ENCODE data around the gene MYMK.

The MYMK gene

GRCh38 chr9:133468374-133468773 lies 56.4 kb downstream of the MYMK start:
- DNase-seq (ENCODE audit: low read depth), result no peak

GRCh38 chr9:133467101-133467500 lies 57.7 kb downstream of the MYMK start:
- DNase-seq (ENCODE audit: low read depth), result no peak

GRCh38 chr9:133465984-133466383 lies 58.8 kb downstream of the MYMK start:
- DNase-seq (ENCODE audit: low read depth), result no peak

- DNase-seq (ENCODE audit: low read depth), result no peak
Measured at GRCh38 chr9:133464638-133465037, 60.1 kb downstream of the MYMK start.

Measured in GM04503 (cell line).